HG03097 (cell line): Measurements from ENCODE around the gene PLXNA3.

Experiments used
- ATAC-seq: cut with Tn5 transposase; IDR thresholded peaks from one replicate; pipeline ENCODE4 v1.9.1; 2021; ENCODE audit not compliant: unreplicated experiment, low FRiP score

The PLXNA3 gene

DNA sequence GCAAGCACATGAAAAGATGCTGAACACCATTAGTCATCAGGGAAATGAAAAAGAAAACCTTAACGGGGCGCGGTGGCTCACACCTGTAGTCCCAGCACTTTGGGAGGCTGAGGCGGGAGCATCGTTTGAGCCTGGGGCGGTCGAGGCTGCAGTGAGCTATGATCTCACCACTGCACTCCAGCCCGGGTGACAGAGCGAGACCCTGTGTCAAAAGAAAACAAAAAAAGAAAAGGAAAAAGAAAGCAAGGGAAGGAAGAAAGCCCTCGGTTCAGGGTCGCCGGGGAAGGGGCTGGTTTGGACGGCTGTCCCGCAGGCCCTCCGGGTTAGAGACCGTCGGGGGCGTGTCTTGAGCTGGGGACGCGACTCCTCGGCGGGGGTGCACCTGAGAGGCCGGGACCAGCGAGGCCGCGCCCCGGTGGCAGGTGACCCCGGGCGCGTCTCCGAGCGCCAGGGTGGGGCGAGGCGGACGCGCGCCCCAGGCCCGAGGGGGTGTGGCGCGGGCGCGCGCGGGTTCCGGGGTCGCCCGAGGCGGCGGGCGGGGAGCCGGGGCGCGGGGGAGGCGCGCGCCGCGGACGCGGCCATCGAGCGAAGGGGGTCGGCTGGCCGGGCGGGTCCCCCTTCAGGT is 478 bp upstream of the PLXNA3 start:
- ATAC-seq = peak; percentile 47

DNA sequence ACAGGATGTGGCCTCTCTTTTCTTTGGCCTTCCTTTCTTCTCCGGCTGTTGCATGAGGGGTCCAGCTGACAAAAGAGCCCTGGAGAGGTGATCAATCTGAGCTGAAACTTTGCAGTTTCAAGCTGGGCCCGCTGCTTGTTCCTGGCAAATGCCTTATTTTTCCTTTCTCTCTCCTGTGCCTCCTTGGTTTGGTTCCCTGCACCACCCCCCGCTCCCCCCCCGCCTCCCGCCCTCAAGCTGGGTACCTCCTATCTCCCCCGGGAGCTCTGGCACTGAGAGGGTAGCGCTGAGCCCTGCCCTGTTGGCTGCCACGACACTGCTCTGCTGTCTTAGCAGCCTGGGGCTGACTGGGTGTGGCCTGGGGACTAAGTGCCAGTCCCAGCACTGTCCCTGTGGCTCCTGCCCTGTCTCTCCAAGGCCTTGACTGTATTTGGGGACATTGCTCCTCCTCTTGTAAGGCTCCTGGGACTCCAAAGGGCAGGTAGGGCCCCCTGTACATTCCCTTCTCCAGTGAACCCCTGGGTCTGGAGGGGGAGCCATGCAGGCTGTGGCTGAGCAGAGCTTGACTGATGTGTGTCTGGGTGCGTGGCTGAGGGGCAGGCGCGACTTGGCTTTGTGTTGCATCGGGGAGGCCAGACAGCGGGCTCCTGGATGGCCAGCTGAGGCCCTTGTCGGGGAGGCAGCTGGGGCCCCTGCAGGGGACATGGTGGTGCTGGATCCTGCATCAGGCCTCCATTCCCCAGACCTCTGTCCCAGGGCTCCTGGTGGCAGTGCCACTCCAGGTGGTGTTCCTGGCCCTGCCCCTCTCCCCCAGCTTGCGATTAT is 1.1 kb downstream of the PLXNA3 start:
- ATAC-seq = no peak

GRCh38 chrX:154459832-154460231 is 1.8 kb downstream of the PLXNA3 start:
- no peak for ATAC-seq

DNA sequence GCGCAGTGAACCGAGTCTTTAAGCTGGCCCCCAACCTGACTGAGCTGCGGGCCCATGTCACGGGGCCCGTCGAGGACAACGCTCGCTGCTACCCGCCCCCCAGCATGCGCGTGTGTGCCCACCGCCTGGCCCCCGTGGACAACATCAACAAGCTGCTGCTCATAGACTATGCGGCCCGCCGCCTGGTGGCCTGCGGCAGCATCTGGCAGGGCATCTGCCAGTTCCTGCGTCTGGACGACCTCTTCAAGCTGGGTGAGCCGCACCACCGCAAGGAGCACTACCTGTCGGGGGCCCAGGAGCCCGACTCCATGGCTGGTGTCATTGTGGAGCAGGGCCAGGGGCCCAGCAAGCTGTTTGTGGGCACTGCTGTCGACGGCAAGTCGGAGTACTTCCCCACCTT is 2.2 kb downstream of the PLXNA3 start:
- ATAC-seq = no peak

GRCh38 chrX:154462396-154462795 is 4.3 kb downstream of the PLXNA3 start:
- ATAC-seq = no peak

- no peak for ATAC-seq
Observed at GRCh38 chrX:154463611-154464220, 5.6 kb downstream of the PLXNA3 start.

GRCh38 chrX:154464806-154465365 is 6.8 kb downstream of the PLXNA3 start:
- ATAC-seq = no peak

GRCh38 chrX:154465601-154466000 is 7.5 kb downstream of the PLXNA3 start:
- no peak for ATAC-seq

GRCh38 chrX:154466036-154466435 is 8.0 kb downstream of the PLXNA3 start:
- ATAC-seq = no peak

GRCh38 chrX:154466907-154467306 is 8.8 kb downstream of the PLXNA3 start:
- no peak for ATAC-seq

DNA sequence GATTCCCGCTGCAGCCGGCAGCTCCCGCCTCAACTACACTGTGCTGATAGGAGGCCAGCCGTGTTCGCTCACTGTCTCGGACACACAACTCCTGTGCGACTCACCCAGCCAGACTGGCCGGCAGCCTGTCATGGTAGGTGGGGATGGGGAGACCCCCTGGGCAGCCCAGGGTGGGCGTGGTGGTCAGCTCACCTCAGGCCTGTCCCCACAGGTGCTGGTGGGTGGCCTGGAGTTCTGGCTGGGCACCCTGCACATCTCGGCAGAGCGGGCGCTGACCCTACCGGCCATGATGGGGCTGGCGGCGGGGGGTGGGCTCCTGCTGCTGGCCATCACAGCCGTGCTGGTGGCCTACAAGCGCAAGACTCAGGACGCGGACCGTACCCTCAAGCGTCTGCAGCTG is 9.5 kb downstream of the PLXNA3 start:
- ATAC-seq = no peak

GRCh38 chrX:154468217-154468616 is 10.1 kb downstream of the PLXNA3 start:
- ATAC-seq = no peak

DNA sequence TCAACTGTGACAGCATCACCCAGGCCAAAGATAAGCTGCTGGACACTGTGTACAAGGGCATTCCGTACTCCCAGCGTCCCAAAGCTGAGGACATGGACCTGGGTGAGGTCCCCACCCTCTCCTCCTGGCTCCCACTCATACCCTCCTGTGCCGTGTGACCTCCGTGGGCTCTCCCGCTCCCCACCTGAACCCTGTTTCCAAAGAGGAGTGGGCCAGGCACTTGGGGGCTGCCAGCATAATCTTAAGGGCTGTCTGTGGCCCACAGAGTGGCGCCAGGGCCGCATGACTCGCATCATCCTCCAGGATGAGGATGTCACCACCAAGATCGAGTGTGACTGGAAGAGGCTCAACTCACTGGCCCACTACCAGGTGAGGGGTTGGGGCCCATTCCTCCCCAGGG is 11.0 kb downstream of the PLXNA3 start:
- no peak for ATAC-seq

DNA sequence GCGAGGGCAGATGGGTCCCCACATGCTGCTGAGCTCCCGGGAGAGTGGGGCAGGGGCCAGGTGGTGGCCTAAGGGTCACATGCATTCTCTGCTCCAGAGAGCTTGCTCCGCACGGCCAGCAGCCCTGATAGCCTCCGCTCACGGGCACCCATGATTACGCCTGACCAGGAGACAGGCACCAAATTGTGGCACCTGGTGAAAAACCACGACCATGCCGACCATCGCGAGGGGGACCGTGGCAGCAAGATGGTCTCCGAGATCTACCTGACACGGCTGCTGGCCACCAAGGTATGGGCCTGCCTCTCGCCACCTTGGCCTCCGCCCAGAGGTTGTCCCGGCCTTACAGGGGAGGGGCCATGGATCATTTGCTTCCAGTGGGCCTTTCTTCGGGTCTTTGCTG is 11.8 kb downstream of the PLXNA3 start:
- no peak for ATAC-seq

DNA sequence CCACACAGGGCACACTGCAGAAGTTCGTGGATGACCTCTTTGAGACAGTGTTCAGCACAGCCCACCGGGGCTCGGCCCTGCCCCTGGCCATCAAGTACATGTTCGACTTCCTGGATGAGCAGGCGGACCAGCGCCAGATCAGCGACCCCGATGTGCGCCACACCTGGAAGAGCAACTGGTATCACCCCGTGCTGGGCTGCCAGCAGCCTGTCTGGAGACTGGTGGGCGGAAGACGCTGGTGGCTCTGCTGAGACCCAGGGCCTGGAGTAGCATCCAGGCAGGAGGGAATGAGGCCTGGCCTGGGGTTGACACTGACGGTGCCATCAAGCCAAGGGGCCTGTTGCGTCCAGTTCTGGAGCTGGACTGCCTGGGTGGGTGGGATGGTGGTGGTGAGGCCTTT is 12.4 kb downstream of the PLXNA3 start:
- ATAC-seq = no peak

DNA sequence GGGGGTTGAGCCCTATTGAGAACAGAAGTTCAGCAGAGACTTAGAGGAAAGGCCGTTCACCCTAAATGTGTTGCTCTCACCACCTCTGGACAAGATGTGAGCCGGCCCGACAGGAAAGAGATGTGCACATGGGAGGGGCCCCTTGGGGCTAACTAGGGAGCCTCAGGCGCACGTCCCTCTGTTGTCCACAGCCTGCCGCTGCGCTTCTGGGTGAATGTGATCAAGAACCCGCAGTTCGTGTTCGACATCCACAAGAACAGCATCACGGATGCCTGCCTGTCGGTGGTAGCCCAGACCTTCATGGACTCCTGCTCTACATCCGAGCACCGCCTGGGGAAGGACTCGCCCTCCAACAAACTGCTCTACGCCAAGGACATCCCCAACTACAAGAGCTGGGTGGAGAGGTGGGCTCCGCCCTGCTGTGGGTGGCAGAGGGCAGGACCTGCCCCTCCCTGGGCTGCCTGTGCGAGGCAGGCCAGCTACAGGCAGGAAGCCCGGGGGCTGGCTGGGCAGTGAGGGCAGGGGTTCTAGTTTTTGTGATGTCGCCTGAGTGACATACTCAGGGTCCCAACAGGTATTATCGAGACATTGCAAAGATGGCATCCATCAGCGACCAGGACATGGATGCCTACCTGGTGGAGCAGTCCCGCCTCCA is 13.0 kb downstream of the PLXNA3 start:
- no peak for ATAC-seq

GRCh38 chrX:154471839-154472684 is 14.0 kb downstream of the PLXNA3 start:
- ATAC-seq = no peak

- ATAC-seq = no peak
Observed at GRCh38 chrX:154472685-154473632, 14.9 kb downstream of the PLXNA3 start.

DNA sequence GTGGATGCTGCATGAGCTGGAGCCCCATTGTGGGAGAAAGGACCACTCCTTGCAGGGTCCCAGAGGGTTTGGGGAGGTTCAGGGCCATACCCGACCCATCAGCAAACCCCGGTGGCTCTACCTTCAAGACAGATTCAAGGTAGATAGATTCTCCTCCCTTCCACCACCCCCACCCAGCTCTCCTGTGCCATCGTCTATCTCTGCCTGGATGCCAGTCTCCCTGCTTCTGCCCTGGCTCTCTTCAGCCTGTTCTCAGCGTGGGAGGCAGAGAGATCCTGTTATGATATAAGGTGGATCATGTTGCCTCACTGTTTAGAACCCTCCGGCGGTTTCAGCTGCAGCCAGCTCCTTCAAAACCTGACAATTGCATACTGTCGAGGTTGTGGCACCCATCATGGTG is 15.6 kb downstream of the PLXNA3 start:
- ATAC-seq = no peak
